ENCODE results near the gene PPA2.

PPA2 gene

DNA sequence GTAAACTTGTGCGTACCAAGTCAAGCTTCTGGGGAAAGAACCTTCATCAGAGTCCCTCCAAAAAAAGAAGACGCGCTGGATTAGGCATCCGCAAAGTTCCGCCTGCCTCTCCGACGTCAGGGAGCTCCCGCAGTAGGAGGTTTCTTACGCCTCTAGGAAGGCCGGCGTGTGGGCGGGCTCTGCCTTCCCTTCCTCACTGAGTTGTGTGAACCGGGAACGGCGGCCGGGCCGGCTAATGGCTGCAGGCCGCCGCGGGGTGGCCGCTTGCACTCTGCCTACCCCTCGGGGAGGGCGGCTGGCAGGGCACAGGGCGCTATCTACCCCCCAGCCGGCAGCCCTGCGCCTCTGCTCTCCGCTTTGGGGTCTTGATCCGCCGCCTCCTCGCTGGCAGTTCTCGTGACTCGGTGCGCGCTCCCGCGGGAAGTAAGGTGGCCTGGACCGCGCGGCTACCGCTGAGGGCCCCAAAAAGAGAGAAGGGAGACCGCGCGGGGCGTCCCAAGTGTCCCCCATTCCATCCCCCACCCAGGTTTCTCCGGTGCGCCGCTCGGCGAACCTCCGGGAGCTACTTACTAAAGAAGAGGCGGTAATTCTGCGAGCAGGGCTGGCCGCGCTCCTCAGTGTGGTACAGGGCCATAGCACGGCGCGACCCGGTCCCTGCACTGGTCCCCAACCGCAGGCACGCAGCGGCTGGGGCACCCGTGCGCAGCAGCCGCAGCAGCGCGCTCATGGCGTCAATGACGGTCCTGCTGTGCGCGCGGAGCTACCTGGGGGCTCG lies at the start of gene PPA2:
TSS of gene PPA2 (minus strand) at position 739 of the 775 bp plus-strand sequence. CDS start at position 727, 12 bp downstream.
- TF ChIP-seq ZBTB7A (IDR thresholded peaks at IDR 0.05; ENCODE audit: low read depth) (0 out of 2 replicates have a peak, but pooled peaks have one; percentile 52), REST (IDR thresholded peaks at IDR 0.05; ENCODE audit: low read depth) (no peak), NFIC (IDR thresholded peaks at IDR 0.05) (peak; percentile 29; the same call in 1 of the 2 replicates), CEBPB (IDR thresholded peaks at IDR 0.05) (no peak), CREB1 (IDR thresholded peaks at IDR 0.05; ENCODE audit: low read depth) (peak; percentile 23; the same call in 1 of the 2 replicates), RAD21 (IDR thresholded peaks at IDR 0.05; ENCODE audit: low read depth) (no peak), TEAD4 (IDR thresholded peaks at IDR 0.05) (peak; percentile 68; the same call in 1 of the 2 replicates), EP300 (IDR thresholded peaks at IDR 0.05; ENCODE audit: borderline replicate concordance) (peak; percentile 42; the same call in 1 of the 2 replicates), YY1 (IDR thresholded peaks at IDR 0.05; ENCODE audit: low read depth) (peak; percentile 85), FOXM1 (IDR thresholded peaks at IDR 0.05; ENCODE audit: borderline replicate concordance, low read depth) (no peak), TAF1 (IDR thresholded peaks at IDR 0.05; ENCODE audit: low read depth) (no peak; the same call in none of the 2 replicates), TCF12 (IDR thresholded peaks at IDR 0.05; ENCODE audit: low read depth) (peak; percentile 64), EGR1 (IDR thresholded peaks at IDR 0.05) (peak; percentile 60)
- TF ChIP-seq, protein P1, sequence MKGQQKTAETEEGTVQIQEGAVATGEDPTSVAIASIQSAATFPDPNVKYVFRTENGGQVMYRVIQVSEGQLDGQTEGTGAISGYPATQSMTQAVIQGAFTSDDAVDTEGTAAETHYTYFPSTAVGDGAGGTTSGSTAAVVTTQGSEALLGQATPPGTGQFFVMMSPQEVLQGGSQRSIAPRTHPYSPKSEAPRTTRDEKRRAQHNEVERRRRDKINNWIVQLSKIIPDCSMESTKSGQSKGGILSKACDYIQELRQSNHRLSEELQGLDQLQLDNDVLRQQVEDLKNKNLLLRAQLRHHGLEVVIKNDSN (IDR thresholded peaks at IDR 0.05), result peak; percentile 32; the same call in 1 of the 2 replicates
- TF ChIP-seq, protein P2, sequence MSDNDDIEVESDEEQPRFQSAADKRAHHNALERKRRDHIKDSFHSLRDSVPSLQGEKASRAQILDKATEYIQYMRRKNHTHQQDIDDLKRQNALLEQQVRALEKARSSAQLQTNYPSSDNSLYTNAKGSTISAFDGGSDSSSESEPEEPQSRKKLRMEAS (IDR thresholded peaks at IDR 0.05), result peak; percentile 79

DNA sequence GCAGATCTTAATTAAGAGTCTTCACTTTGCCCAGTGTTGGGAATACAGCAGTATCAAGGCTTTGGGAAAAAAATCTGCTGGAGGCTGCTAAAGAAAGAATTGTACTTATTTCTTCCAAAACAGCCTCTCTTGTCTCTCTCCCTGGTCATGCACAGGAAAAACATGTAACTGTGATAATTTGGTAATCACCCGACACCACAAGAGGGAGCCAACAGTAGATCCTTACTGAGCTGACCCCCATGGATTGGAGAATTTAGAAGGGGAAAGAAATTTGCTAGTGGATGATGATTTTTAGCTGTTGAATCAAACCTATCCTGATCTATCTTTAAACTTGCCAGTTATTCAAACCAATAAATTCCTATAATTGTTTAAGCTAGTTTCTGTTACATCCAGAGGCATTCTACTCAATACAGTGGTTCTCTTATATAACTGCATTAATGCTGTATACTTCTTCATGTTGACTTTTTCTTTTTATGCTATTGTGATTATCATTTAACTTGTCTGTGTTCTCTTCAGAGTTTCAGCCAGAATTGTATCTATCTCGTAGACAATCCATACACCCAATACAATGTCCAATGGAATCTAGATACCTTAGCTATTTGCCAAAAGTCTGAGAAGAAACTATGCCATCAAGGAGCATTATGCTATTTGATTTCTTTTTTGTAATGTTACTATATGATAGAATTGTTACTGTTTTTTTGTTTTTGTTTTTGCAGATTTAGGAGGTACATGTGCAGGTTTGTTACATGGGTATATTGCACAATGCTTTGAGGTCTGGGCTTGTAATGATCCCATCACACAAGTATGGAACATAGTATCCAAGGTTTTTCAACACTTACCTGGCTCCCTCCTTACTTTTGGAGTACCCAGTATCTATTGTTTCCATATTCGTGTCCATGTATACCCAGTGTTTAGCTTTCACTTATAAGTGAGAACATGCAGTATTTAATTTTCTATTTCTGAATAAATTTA lies 47.2 kb upstream of the PPA2 start:
- TF ChIP-seq CREB1 (IDR thresholded peaks at IDR 0.05; ENCODE audit: low read depth) (no peak), RAD21 (IDR thresholded peaks at IDR 0.05; ENCODE audit: low read depth) (peak; percentile 86)

GRCh38 chr4:105510245-105510644 lies 36.4 kb upstream of the PPA2 start:
- TF ChIP-seq RAD21 (IDR thresholded peaks at IDR 0.05; ENCODE audit: low read depth) (no peak), CREB1 (IDR thresholded peaks at IDR 0.05; ENCODE audit: low read depth) (no peak), EGR1 (IDR thresholded peaks at IDR 0.05) (no peak), REST (IDR thresholded peaks at IDR 0.05; ENCODE audit: low read depth) (no peak), FOXM1 (IDR thresholded peaks at IDR 0.05; ENCODE audit: borderline replicate concordance, low read depth) (no peak), NFIC (IDR thresholded peaks at IDR 0.05) (no peak), YY1 (IDR thresholded peaks at IDR 0.05; ENCODE audit: low read depth) (no peak), TEAD4 (IDR thresholded peaks at IDR 0.05) (no peak), CEBPB (IDR thresholded peaks at IDR 0.05) (no peak), TCF12 (IDR thresholded peaks at IDR 0.05; ENCODE audit: low read depth) (no peak), TAF1 (IDR thresholded peaks at IDR 0.05; ENCODE audit: low read depth) (no peak), ZBTB7A (IDR thresholded peaks at IDR 0.05; ENCODE audit: low read depth) (no peak), EP300 (IDR thresholded peaks at IDR 0.05; ENCODE audit: borderline replicate concordance) (no peak)
- TF ChIP-seq, protein P2 (IDR thresholded peaks at IDR 0.05), result no peak
- TF ChIP-seq, protein P1 (IDR thresholded peaks at IDR 0.05), result no peak

GRCh38 chr4:105509714-105510113 lies 35.9 kb upstream of the PPA2 start:
- TF ChIP-seq YY1 (IDR thresholded peaks at IDR 0.05; ENCODE audit: low read depth), result no peak

GRCh38 chr4:105509291-105509690 lies 35.4 kb upstream of the PPA2 start:
- TF ChIP-seq, protein P1 (IDR thresholded peaks at IDR 0.05), result no peak
- TF ChIP-seq FOXM1 (IDR thresholded peaks at IDR 0.05; ENCODE audit: borderline replicate concordance, low read depth) (no peak), TEAD4 (IDR thresholded peaks at IDR 0.05) (no peak), NFIC (IDR thresholded peaks at IDR 0.05) (no peak), REST (IDR thresholded peaks at IDR 0.05; ENCODE audit: low read depth) (no peak), CEBPB (IDR thresholded peaks at IDR 0.05) (no peak), TCF12 (IDR thresholded peaks at IDR 0.05; ENCODE audit: low read depth) (no peak), RAD21 (IDR thresholded peaks at IDR 0.05; ENCODE audit: low read depth) (no peak), TAF1 (IDR thresholded peaks at IDR 0.05; ENCODE audit: low read depth) (no peak), EP300 (IDR thresholded peaks at IDR 0.05; ENCODE audit: borderline replicate concordance) (no peak), ZBTB7A (IDR thresholded peaks at IDR 0.05; ENCODE audit: low read depth) (no peak), EGR1 (IDR thresholded peaks at IDR 0.05) (no peak), CREB1 (IDR thresholded peaks at IDR 0.05; ENCODE audit: low read depth) (no peak), YY1 (IDR thresholded peaks at IDR 0.05; ENCODE audit: low read depth) (no peak)
- TF ChIP-seq, protein P2 (IDR thresholded peaks at IDR 0.05), result no peak

Measured in Ishikawa (cell line).